ENCODE results near the gene MRNIP. TPM values are rescaled to one million over a fixed set of nuclear protein-coding genes. Genes with fewer than 3 reads are reported as not detected.

MRNIP gene
- polyA plus RNA-seq, 4 donors, result 28.4 to 50.3 (median 33.7) TPM

DNA sequence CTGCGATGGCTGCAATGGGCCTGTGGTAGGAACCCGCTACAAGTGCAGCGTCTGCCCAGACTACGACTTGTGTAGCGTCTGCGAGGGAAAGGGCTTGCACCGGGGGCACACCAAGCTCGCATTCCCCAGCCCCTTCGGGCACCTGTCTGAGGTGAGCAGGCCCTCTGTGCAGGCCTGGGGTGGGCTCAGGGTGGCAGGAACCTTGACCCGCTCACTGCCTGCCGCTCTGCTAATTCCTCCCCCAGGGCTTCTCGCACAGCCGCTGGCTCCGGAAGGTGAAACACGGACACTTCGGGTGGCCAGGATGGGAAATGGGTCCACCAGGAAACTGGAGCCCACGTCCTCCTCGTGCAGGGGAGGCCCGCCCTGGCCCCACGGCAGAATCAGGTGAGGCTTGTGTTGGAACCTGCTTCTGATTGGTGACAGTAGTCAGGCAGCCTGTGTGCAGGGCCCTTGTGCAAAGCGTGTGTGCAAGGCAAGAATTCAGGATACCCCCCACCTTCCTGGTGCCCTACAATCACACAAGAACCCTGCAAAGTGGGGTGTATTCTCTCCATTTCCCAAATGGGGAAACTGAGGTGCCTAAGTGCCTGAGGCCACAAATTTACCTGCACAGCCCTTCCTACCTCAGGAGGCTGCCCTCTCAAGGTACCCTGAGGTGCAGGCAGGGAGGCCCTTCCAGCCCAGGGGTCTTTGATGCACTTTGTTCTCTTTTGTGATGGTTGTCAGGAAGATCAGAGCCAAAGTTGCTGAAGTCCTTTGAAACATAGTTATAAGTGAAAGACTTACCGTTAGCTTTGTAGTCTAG lies 34.5 kb downstream of the MRNIP start:
- DNase-seq (ENCODE audit: low read depth in 4 of 4, low spot score in 3 of 4), result no peak

DNA sequence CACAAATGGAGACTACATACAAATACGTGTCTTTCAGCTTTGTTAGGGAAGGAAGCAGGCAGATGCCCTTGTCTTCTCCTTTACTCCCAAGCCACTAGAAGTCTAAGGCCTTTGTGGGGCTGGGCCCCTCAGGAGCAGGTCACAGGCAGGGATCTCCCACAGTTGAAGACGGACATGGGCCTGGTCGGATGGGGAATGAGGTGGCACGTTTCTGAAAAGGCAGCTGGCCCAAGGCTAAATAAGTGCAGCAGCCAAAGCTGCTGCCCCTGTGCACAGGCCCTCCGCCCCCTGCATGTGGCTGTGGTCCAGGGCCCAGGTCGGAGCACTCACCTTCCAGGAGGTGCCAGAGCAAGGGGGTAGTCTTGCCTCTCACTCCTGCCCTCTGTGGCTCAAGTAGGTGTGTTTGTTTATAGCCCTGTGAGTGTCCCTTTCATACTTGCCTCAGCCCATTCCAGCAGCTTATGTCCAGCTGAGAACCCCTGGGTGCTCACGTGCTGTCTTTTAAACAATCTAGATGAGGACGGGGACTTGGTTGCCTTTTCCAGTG lies 36.1 kb downstream of the MRNIP start:
- no peak for DNase-seq (ENCODE audit: low read depth in 4 of 4, low spot score in 3 of 4)

DNA sequence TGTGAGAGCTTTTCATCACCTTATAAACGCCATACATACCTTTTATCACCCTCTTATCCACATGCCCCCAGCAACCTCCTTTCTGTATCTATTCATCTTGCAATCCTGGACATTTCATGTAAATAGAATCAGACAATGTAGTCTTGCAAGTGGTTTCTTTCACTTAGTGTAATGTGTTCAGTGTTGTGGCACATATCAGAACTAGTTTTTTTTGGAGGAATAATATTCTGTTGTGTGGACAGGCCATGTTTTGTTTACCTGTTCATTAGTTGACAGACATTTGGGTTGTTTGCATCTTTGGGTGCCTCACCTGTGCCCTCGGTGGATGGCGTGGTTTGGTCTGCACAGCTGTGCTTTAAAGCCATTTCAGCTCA lies 36.6 kb downstream of the MRNIP start:
- no peak for DNase-seq (ENCODE audit: low read depth in 4 of 4, low spot score in 3 of 4)

DNA sequence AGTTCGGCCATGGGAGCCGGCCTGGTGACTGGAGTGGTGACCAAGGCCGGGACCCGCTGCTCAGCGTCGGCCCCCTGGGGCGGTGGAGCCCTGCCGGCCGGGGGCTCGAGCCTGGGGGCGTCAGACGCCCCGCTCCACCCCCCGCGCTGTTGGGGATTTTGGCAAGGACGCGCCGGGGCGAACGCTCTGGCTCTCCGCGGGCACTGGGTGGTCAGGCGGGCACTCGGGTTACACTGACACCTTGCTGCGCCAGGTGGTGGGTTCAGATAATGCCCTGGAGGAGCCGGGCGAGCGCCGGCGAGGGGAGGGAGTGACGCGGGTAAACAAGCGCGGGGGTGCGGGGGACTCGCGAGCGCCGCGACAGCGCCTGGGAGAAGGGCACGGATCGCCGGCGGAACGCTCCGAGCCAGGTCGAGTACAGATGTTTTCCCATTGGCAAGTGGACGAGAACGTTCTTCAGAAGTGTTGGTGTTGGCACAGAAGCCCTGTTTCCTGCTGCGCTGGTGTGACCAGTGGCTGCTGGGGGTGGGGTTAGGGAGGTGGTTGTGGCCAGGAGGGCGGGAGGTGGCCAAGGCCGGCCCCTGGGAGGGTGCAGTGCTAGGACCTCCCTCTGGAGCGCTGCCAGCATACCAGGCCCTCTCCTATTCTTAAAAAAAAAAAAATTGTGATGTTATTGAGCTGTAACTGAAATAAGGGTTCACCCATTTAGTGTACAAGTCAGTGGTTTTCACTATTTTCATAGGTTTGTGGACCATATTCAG lies 37.1 kb downstream of the MRNIP start:
- DNase-seq (ENCODE audit: low read depth in 4 of 4, low spot score in 3 of 4), result peak in 2 of 4 donors; percentile 84

DNA sequence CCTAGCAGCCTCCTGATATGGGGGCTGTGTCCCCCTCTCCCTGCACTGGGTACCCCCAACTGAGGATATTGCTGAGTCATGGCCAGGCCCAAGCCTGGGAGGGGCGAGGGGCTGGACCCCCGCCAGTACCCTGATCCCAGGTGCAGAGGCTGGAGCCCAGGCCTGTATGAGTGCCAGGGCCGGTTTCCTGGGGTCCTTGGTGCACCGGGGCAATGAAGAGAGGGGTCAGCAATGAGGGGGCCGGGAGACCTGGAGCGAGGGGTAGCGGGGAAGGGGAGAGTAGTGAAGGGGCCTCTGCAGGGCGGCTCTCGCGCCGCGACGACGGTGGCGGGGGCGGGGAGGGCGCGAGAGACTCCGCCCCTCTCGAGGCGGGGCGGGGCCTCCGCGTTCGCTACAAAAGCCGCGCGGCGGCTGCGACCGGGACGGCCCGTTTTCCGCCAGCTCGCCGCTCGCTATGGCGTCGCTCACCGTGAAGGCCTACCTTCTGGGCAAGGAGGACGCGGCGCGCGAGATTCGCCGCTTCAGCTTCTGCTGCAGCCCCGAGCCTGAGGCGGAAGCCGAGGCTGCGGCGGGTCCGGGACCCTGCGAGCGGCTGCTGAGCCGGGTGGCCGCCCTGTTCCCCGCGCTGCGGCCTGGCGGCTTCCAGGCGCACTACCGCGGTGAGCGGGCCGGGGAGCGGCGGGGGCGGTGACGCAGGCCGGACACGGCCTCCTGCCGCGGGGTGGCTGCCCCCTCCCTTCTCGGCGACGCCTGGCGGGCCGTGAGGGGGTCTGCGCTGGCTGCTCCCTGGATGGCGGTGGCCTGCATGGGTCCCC lies 37.9 kb downstream of the MRNIP start, which contains the start of gene SQSTM1:
SQSTM1 (plus strand) TSS at position 423 of the 815 bp plus-strand sequence; CDS start at position 455, 32 bp downstream.
- peak in 1 of 4 donors; percentile 75 for DNase-seq (ENCODE audit: low read depth in 4 of 4, low spot score in 3 of 4)

DNA sequence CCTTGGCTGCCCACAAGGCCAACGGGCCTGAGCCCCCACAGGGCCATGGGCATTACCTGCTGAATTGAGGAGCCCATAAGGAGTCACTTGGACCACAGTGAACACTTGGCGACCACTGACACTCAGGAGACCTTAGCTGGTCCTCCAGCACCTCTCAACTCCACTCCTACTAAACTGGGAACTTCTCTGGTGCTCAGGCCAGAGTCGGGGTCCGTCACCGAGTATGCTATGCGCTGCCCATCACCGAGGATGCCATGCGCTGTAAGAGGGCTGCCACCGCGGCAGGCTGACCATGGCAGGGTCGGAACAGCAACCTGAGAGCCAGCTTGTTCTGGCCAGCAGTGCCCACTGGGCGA lies 38.5 kb downstream of the MRNIP start:
- DNase-seq (ENCODE audit: low read depth in 4 of 4, low spot score in 3 of 4), result no peak

DNA sequence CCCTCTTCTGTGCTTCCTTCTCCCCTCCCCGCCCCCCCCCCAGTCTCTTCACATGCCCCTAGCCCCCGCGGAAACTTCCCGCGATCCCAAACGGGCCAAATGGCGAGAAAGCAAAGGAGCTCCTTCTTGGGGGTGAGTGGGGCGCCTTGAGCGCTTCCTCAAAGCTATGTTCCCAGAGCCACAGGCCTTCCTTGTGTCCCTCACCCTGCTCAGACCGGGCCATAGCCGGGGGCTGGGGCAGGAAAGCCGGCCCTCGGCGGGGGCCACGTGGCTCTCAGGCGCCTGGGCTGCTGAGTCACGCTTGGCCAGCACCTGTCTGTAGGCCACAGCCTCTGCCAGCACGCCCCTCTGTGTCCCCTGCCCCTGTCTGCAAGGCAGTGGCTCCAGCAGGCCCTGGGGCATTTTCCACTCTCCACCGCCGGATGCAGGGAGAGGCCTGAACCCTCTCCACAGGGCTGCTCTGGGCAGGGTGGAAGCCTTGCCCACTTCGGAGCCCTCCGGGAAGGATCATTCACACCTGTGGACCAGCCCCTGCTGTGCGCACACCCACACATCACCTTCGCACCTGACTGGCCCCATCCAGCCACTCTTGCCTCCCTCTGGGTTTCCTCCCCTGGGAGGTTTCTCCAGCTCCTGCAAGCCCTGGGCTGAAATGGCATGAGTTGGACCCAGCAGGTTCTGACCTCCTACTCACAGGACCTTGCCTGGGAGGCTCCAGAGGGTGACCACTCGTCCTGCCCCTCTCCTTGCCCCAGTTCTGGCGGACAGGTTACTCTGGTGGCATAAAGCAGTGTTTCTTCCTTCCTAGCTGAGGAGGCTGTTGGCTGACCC lies 39.1 kb downstream of the MRNIP start:
- no peak for DNase-seq (ENCODE audit: low read depth in 4 of 4, low spot score in 3 of 4)

DNA sequence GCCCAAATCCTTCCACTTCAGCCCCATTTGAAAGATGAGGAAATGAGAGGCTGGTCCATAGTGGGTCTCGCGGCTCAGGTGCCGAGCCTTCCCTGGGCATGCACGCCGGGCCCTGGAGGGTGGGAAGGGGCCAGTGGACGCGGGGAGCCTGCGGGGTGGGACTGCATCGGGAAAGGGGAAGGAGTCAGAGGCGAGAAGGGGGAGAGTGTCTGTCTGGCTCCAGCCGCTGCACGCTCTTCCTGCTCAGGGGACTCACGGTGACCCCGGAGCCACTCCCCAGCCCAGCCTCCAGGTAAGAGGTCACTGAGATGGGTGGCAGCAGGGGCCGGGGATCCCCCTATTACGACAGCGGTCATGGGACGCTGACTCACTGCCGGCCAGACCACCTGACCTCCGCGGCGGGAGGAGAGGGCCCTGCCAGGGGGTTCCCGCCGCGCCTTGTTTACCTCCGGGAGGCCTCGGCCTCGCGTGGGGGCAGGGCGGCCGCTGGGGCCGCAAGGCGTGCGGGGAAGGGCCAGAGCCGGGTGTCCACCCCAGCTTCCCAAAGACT lies 39.8 kb downstream of the MRNIP start:
- peak in 1 of 4 donors; percentile 71 for DNase-seq (ENCODE audit: low read depth in 4 of 4, low spot score in 3 of 4)

DNA sequence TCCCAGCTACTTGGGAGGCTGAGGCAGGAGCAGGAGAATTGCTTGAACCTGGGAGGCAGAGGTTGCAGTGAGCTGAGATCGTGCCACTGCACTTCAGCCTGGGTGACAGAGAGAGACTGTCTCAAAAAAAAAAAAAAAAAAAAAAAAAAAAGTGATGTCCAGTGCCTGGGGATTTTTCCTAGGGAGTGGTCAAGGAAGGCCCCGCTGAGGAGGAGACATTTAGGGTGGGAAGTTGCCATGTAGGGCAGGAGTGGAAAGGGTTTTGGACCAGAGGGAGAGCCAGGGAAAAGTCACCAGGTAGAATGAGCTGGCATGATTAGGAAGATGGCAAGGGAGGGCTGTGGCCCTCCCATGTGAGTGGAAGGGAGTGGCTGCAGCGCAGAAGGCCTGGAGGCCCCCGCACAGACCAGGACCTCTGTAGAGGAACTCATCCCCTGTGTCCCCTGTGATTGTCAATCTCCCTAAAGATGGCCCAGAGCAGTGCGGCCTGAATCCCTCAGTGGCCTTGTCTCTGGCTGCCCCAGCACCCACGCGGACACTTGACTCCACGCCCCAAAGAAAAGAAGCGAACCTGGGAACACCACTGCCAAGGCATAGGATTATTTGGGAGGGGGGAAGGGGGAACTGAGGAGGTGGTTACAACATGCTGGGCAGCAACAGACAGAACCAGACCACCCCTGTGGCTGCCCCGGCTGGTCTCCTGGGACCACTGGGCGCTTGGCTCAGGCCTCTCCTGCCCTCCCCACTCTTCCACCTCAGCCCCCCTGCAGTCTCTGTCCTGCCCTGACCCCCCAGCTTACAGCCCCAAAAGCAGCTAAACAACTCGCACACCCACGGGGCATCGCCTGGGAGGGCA lies 40.5 kb downstream of the MRNIP start:
- DNase-seq (ENCODE audit: low read depth in 4 of 4, low spot score in 3 of 4), result no peak

DNA sequence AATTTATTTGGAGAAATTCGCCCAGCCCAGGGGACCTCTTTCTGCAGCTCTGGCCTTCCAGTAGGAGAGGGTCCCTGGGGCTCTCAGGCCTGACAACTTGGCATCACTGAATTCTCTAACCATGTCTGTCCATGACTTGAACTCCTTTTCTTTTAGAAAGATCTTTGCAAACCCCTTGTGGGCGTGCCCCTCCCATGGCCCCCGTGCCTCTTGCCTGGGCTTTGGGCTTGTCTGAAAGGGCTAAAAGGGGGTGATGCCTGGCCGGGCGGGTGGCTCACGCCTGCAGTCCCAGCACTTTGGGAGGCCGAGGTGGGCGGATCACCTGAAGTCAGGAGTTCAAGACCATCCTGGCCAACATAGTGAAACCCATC lies 41.2 kb downstream of the MRNIP start:
- DNase-seq (ENCODE audit: low read depth in 4 of 4, low spot score in 3 of 4), result no peak

DNA sequence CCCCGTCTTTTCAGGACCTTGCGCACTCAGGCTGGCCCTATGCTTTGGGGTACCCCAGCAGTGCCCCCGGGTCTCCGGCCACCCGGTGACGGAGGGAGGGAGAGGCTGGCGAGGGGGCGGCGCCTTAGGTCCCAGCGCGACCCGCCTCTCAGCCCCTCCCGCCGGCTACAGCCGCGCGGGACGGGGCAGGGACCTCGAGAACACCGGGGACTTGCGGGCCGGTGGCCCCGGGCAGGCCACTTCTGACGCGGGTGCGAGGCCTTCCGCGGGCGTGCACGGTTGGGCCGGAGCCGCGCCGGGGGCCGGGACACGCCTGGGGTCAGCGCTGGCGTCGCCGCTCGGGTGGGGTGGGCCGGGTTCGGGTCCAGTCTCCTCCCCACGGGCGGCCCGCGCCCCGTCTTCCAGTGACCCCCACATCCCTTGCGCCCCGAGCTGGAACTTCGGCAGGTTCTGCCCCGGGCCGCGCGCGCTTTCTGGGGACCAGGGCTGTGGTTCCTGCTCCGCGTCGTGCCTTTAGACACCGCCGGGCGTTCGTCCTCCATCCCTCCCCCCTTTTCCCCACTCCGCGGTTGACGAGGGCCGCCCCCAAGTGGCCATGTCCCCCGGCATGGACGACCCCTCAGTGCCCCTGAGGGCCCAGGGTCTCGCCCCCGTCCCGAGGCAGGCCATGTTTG lies 41.7 kb downstream of the MRNIP start:
- no peak for DNase-seq (ENCODE audit: low read depth in 4 of 4, low spot score in 3 of 4)

DNA sequence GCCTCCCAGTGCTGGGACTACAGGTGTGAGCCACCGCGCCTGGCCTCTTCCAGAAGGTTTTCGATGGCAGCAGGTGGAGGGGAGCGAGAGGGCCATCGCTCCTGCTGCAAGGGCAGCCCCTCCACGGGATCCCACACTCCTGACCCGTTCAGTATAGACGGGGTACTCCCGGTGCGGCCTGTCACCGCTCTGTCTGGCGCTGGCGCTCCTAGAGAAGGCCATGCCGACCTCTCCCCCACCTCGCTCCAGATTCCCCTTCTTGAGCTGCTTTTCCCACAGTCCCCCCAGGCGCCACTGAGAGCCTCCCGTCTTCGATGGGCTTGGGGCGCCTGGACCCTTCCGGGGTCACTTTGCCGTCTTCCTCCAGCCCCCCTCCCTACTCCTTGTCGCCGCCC lies 42.2 kb downstream of the MRNIP start:
- DNase-seq (ENCODE audit: low read depth in 4 of 4, low spot score in 3 of 4), result no peak

DNA sequence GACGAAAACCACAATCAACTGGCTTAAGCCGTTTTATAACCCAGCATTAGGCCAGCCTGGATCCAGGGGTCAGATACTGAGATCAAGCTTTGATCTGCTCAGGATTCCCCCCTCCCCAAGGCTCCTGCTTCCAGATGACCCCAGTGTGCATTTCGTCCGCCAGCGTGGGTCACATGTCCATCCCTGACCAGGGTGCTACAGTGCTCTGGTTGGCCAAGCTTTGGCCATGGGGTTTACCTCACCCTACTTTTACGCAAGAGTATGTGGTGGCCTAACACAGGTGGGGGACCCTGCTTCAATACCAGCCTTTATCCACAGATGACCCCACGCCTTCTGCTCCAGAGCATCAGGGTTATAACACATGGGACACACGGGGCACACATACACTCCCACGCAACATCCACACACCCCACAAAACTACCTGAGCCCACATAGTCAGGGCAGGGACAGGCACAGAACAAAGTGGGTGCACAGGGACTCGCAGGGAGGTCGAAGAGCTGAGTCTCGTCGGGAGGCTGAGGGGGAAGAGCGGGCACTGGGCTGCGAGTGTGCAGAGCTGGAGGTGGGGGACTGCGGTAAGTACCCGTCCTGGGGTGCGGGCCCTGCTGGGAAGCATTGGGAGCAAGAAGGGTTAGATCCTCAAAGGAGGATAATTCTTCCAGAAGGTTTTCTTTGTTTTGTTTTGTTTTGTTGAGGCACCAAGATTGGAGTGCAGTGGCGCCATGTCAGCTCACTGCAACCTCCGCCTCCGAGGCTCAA lies 42.9 kb downstream of the MRNIP start:
- no peak for DNase-seq (ENCODE audit: low read depth in 4 of 4, low spot score in 3 of 4)

DNA sequence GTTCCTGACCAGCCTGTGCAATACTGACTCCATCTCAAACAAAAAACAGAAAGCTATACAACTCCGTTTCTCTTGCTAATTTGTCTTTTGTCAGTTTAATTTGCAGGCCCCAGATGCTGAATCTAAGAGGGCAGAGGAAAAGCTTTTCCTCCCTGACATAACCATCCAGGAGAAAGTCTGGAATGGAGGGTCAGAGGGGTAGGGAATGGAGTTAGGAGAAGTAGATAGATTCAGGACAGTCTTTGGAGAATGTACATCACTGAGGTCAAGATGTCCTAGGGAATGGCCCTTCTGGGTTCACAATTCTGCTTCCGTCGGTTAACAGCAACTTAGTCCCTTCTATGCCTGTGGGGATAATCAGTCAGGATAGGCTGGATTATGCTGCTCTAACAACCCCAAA lies 44.5 kb downstream of the MRNIP start:
- no peak for DNase-seq (ENCODE audit: low read depth in 4 of 4, low spot score in 3 of 4)

DNA sequence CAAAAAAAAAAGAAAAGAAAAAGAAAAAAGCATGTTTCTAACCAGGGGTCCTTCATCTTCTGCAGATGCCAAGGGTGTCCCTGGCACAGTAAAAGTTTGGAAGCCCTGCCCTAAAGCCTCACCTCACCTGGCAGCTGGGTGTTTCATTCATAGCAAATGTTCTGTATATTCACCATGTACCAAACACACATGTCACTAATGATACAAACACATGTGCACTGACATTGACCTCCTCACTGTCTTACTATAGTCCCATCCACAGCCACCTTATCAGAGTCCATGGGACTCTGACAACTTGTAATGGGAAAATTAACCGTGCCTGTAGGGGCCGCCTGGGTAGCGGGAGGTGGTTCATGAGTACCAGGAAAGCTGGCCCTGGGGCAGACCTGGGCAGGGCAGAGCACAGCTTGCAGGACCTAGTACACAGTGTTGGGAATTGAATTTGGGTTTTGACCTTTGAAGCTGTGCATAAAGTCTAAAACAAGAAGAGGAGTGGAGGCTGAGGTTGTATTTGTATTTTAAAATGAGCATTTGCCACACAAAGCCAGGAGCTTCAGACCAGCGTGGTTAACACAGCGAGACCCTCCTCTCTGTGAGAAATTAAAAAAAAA lies 45.5 kb downstream of the MRNIP start:
- no peak for DNase-seq (ENCODE audit: low read depth in 4 of 4, low spot score in 3 of 4)

DNA sequence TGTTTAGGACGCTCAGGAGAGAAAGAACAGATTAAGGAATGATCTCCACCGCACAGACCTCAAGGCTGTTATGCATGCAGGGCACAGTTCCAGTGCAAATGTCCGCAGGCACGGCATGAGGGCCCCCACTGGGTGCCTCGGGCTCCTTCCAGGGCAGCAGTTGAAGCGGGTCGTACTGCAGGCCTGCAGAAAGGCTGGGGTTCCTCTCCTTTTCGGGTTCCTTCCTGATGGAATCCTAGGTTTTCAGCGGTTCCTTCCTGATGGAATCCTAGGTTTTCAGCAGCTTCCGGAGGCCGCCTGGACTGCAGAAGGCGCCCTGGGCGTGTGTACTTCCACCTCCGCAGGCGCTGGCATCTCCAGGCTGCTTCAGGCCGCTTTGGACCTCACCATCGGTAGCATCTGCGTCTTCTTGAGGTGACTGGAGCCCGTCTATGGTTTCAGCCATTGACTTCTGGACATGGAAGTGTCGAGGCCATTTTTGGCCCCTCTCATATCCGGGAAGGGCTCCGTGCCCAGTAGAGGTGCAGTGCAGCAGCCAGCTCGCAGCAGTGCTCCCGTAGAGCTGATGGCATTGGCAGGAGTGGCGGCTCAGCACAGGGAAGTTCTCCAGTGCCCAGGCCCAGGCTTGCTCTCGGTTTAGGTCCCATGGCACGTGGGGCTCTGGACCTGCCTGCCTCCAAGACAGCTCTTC lies 46.3 kb downstream of the MRNIP start:
- no peak for DNase-seq (ENCODE audit: low read depth in 4 of 4, low spot score in 3 of 4)

All from left renal pelvis (tissue), 4 donors.